CD4-positive, alpha-beta T cell treated with Interleukin-15 for 4 hours (primary cell): ENCODE results near the gene ABI1.
"Not testable (repeated sequence)": the region's sequence is repeated elsewhere in the genome, so short reads cannot be mapped to it uniquely, and the experiment has no call there.

ENCODE experiments used
- DNase-seq: peaks from one replicate; pipeline ENCODE4 v3.0.0-alpha.2; 2020; ENCODE audit warnings: low spot score

Gene ABI1

DNA sequence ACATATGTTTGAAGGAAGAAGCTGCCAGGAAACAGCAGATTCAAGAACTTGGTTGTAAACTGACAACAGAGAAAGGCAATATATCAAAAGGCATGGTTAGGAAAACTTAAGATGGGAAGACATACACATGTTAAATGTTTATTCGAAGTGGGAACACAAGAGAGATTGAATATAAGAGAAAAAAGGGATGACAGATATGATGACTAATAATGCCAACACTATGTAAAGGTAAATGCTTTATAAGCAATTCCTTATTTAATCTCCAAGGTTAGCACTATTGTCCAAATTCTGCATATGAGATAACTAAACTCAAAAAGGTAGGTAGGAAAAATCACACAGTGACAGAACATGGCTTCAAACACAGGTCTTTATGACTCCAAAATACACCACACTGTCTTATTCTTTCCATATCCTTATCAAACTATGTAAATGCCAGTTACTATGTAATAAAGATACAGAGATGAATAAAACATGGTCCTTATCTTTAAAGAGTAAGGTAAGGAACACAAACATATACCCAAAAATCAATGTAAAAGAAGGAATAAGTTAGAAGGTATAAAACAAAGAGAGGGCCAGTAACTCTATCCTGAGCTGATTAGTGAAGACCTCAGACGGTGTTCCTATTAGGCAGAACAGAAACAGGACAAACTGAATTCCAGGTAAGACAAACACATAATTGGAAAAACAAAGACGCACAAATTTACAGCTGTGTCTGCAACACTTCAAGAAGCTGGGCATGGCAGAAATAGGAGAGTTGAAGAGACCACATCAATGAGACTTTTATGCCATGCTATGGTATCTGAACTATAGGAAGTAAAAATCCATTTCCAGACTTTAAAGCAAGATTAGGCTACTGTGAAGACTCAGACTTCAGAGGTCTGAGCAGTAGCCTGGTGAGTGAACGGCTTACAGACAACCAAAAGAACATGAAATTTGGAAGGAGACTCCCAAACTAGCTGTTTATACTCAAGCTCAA lies 56.1 kb downstream of the ABI1 start:
- DNase-seq = no peak

GRCh38 chr10:26803849-26804248 lies 56.9 kb downstream of the ABI1 start:
- no peak for DNase-seq

- DNase-seq = no peak
Observed at GRCh38 chr10:26802527-26802926, 58.2 kb downstream of the ABI1 start.

DNA sequence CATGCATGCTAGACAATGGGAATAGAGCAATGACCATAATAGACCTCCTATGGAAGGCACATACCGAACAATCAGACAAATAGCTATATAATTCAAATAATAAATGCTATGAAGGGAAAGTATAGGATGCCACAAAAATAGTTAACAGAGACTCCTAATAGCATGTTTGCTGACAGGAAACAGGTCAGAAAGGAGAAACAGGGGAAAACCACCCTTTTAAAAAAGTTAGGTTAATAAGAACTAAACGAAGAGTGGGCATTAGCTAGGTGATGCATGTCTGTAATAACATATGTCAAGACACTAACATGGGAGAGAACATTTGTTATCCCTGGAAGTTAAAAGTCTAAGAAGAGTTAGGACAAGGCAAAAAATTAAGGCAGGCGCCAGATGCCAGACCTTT lies 58.9 kb downstream of the ABI1 start:
- no peak for DNase-seq

DNA sequence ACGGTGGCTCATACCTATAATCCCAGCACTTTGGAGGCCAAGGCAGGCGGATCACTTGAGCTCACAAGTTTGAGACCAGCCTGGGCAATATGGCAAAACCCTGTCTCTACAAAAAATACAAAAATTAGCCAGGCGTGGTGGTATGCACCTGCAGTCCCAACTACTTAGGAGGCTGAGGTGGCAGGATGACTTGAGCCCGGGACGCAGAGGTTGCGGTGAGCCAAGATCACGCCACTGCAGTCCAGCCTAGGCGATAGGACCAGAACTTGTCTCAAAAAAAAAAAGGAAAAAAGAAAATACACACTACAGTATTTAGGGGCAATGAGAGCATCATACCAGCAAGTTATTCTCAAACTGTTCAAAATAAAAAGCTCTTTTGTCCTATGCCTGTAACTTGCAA lies 59.5 kb downstream of the ABI1 start:
- DNase-seq = no peak

- no peak for DNase-seq
Observed at GRCh38 chr10:26800468-26800867, 60.3 kb downstream of the ABI1 start.

DNA sequence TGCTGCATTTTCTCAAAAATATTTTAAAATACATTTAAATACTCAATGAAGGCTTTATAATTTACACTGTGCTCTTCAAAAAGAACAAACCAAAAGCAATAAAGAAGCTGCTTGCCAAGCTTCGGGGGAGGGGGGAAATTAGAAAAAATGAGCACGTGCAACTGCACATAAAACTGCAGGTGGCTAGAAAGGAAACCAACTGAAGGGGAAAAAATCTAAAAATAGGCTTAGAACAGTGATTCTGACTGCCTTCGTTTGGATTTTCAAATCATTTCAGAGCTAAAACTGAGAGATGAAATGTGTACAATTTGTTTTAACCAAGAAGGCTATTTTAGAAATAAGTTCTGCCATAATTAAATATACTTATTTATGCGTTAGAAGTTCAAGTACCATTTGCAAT lies 61.4 kb downstream of the ABI1 start:
- DNase-seq = peak; percentile 9

GRCh38 chr10:26798298-26798697 lies 62.5 kb downstream of the ABI1 start:
- no peak for DNase-seq

GRCh38 chr10:26797340-26797739 lies 63.4 kb downstream of the ABI1 start:
- no peak for DNase-seq

- no peak for DNase-seq
Observed at GRCh38 chr10:26792758-26793495, 67.8 kb downstream of the ABI1 start.

- no peak for DNase-seq
Observed at GRCh38 chr10:26790221-26790995, 70.3 kb downstream of the ABI1 start.

- not testable (repeated sequence) for DNase-seq
Observed at GRCh38 chr10:26789779-26790178, 71.0 kb downstream of the ABI1 start.

DNA sequence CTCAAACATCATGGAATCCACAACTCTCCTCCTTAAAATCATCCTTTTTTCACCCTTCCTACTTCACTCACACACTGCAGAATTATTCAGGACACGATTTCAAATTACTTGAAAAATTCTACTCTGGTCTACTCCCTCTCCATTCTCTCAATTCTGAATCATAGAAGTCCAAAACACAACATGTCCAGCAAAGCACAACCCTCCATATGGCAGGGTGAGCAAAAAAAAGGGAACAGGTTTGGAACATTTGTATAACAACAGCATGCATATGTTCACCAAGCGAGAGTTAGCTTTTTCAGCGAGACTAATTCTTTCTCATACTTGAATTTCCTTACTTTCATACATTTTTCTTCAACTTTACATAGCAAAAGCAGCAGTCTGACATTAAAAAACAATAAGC lies 73.4 kb downstream of the ABI1 start:
- DNase-seq = no peak

- no peak for DNase-seq
Observed at GRCh38 chr10:26781797-26782196, 79.0 kb downstream of the ABI1 start.

GRCh38 chr10:26780793-26781601 lies 79.8 kb downstream of the ABI1 start:
- peak; percentile 16 for DNase-seq

DNA sequence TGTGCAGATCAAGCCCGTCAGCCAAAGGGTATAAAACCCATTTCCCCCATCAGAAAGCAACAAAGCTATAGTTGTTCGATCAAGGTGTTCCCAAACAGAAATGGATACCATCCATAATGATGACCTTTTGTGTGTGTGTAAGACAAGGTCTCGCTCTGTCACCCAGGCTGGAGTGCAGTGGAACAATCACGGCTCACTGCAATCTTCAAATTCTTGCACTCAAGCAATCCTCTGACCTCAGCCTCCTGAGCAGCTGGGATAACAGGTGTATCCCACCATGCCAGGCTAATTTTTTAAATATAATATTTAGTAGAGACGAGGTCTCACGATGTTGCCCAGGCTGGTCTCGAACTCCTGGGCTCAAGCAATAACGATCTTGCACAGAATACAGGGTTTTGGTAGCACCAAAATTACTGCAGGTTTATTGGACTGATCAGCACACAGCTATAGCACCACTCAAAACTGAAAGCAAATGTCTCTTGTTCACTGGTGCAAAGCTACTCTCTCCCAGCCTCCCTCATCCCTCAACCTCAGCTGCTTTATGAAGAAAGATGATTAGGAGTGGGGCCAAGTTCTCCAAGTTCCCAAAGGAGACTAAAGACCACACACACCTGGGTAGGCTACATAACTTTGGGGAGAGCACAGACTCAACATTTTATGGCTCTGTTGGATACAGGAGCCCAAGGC lies 80.5 kb downstream of the ABI1 start:
- no peak for DNase-seq

DNA sequence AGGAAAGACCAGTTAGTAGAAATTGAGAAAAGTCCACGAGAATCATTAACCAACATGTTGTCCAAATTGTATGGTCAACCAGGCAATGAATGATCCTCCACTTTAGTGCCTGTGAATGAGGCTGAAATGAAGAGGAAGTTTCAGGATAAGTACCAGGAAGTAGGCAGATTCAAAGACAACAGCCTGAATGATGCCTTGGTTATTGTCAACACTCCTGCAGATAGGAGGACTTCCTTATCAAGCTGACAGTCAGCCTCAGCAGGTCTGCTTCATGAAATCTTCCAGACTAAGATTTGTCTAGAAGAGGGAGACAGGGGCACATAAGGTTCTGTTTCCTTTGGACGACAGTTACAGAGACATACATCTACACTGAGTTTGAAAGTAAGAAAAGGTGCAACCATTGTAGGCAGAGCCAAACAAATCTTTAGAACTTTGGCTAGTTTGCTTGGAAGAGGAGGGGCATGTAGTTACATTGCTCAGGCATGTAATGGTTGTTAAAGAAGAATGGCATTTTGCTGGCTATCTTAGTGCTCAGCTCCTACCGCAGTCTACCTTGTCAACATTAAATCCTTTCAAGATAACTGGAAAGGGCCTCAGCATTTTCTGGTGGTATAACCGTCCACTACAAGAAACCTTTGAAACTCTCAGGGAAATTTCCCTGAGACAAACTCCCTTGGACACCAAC lies 81.4 kb downstream of the ABI1 start:
- DNase-seq = no peak

- DNase-seq = no peak
Observed at GRCh38 chr10:26777686-26778085, 83.1 kb downstream of the ABI1 start.

DNA sequence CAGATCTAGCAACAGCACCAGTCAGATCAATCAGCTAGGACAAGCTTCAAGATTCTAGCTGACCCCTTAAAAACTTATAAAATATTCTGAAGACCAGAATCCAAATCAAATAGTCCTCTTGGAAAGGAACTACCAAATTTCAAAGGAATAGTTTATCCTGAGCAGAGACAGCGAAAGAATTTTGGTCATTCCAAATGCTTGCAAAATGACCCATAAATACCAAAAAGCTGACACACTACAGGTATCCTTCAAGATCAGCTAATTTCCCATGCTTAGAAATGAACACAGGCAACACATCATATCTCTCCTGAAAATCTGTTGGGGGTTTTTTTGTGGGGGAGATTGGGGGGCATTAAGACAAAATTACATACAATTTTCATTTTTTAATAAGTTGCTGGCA lies 84.5 kb downstream of the ABI1 start:
- no peak for DNase-seq

- DNase-seq = no peak
Observed at GRCh38 chr10:26773633-26774032, 87.1 kb downstream of the ABI1 start.
